ENCODE results near the gene CRYBA4. TPM values are rescaled to one million over a fixed set of nuclear protein-coding genes. Genes with fewer than 3 reads are reported as not detected.
"Not testable (repeated sequence)": the region's sequence is repeated elsewhere in the genome, so short reads cannot be mapped to it uniquely, and the experiment has no call there.

The CRYBA4 gene
- total RNA-seq, 1 experiment from 2014 or later, result not detected

GRCh38 chr22:26610072-26610958, 11.4 kb upstream of the CRYBA4 start:
- Histone ChIP-seq H3K9me3 (ENCODE audit: low read depth, low read length, poor library complexity, severe bottlenecking) (no peaks in the 10 kb centered on the region), H3K4me3 (ENCODE audit: low read depth, low read length, poor library complexity, severe bottlenecking) (no peak overlapping the region), H3K36me3 (ENCODE audit: insufficient read depth, low read length, poor library complexity, severe bottlenecking) (no peaks in the 10 kb centered on the region), H3K4me1 (ENCODE audit: insufficient read depth, low read length, poor library complexity, severe bottlenecking) (no peaks in the 10 kb centered on the region), H3K27me3 (replicated peaks; ENCODE audit: insufficient read depth, low read depth, low read length, poor library complexity) (no peaks in the 10 kb centered on the region), H3K27ac (ENCODE audit: low read depth, low read length, poor library complexity, severe bottlenecking) (no peak overlapping the region)
- intact Hi-C loops (cut with micrococcal nuclease; ENCODE audit: unreplicated experiment), result no loop called here
- DNase-seq (ENCODE audit: low spot score), result peak; percentile 18
- POLR2A ChIA-PET (ENCODE audit: low non-redundant PET), result no interaction called here
- BruUV-seq (replicated peaks), result no TSS peak
- TF ChIP-seq CTCF (conservative IDR thresholded peaks at IDR 0.05; ENCODE audit: low read depth, low read length), result no peak
- TF ChIP-seq EZH2 (IDR thresholded peaks at IDR 0.05; ENCODE audit: borderline replicate concordance, low read depth, low read length, poor library complexity, severe bottlenecking), result no peak
- CTCF ChIA-PET, result no interaction called here

GRCh38 chr22:26610996-26611395, 10.8 kb upstream of the CRYBA4 start:
- Histone ChIP-seq H3K27ac (ENCODE audit: low read depth, low read length, poor library complexity, severe bottlenecking) (no peak overlapping the region), H3K36me3 (ENCODE audit: insufficient read depth, low read length, poor library complexity, severe bottlenecking) (no peaks in the 10 kb centered on the region), H3K27me3 (replicated peaks; ENCODE audit: insufficient read depth, low read depth, low read length, poor library complexity) (no peaks in the 10 kb centered on the region), H3K4me3 (ENCODE audit: low read depth, low read length, poor library complexity, severe bottlenecking) (no peak overlapping the region), H3K4me1 (ENCODE audit: insufficient read depth, low read length, poor library complexity, severe bottlenecking) (no peaks in the 10 kb centered on the region), H3K9me3 (ENCODE audit: low read depth, low read length, poor library complexity, severe bottlenecking) (no peaks in the 10 kb centered on the region)
- intact Hi-C loops (cut with micrococcal nuclease; ENCODE audit: unreplicated experiment), result no loop called here
- DNase-seq (ENCODE audit: low spot score), result no peak
- no TSS peak for BruUV-seq (replicated peaks)
- CTCF ChIA-PET, result no interaction called here
- POLR2A ChIA-PET (ENCODE audit: low non-redundant PET), result no interaction called here
- TF ChIP-seq CTCF (conservative IDR thresholded peaks at IDR 0.05; ENCODE audit: low read depth, low read length) (no peak), EZH2 (IDR thresholded peaks at IDR 0.05; ENCODE audit: borderline replicate concordance, low read depth, low read length, poor library complexity, severe bottlenecking) (no peak)

GRCh38 chr22:26612652-26613051, 9.1 kb upstream of the CRYBA4 start:
- no peak for TF ChIP-seq CTCF (conservative IDR thresholded peaks at IDR 0.05; ENCODE audit: low read depth, low read length)
- no peak for TF ChIP-seq EZH2 (IDR thresholded peaks at IDR 0.05; ENCODE audit: borderline replicate concordance, low read depth, low read length, poor library complexity, severe bottlenecking)
- POLR2A ChIA-PET (ENCODE audit: low non-redundant PET), result no interaction called here

GRCh38 chr22:26613753-26614152, 8.0 kb upstream of the CRYBA4 start:
- CTCF ChIA-PET; H3K9me3 ChIP-seq (ENCODE audit: low read depth, low read length, poor library complexity, severe bottlenecking); H3K36me3 ChIP-seq (ENCODE audit: insufficient read depth, low read length, poor library complexity, severe bottlenecking); H3K4me1 ChIP-seq (ENCODE audit: insufficient read depth, low read length, poor library complexity, severe bottlenecking); H3K27me3 ChIP-seq (replicated peaks; ENCODE audit: insufficient read depth, low read depth, low read length, poor library complexity); BruUV-seq (replicated peaks); H3K27ac ChIP-seq (ENCODE audit: low read depth, low read length, poor library complexity, severe bottlenecking); H3K4me3 ChIP-seq (ENCODE audit: low read depth, low read length, poor library complexity, severe bottlenecking); DNase-seq (ENCODE audit: low spot score); intact Hi-C loops (cut with micrococcal nuclease; ENCODE audit: unreplicated experiment); POLR2A ChIA-PET (ENCODE audit: low non-redundant PET): not testable (repeated sequence)

More at GRCh38 chr22:26612652-26613051, 9.1 kb upstream of the CRYBA4 start:
- Histone ChIP-seq H3K27ac (ENCODE audit: low read depth, low read length, poor library complexity, severe bottlenecking) (no peak overlapping the region), H3K36me3 (ENCODE audit: insufficient read depth, low read length, poor library complexity, severe bottlenecking) (no peaks in the 10 kb centered on the region), H3K4me1 (ENCODE audit: insufficient read depth, low read length, poor library complexity, severe bottlenecking) (no peaks in the 10 kb centered on the region), H3K9me3 (ENCODE audit: low read depth, low read length, poor library complexity, severe bottlenecking) (no peaks in the 10 kb centered on the region), H3K27me3 (replicated peaks; ENCODE audit: insufficient read depth, low read depth, low read length, poor library complexity) (no peaks in the 10 kb centered on the region), H3K4me3 (ENCODE audit: low read depth, low read length, poor library complexity, severe bottlenecking) (no peak overlapping the region)
- DNase-seq (ENCODE audit: low spot score), result no peak
- CTCF ChIA-PET, result no interaction called here
- intact Hi-C loops (cut with micrococcal nuclease; ENCODE audit: unreplicated experiment), result no loop called here
- no TSS peak for BruUV-seq (replicated peaks)
